ENCODE data around the gene EVA1A.

The EVA1A gene

GRCh38 chr2:75532488-75532887 is 28.3 kb downstream of the EVA1A start:
- Histone ChIP-seq H3K9ac (ENCODE audit: low read length) (no peak overlapping the region), H3K27me3 (ENCODE audit: low read length) (no peaks in the 10 kb centered on the region), H3K4me3 (ENCODE audit: insufficient read depth, low read length, poor library complexity, severe bottlenecking) (no peak overlapping the region), H2AFZ (ENCODE audit: low read depth, low read length, severe bottlenecking) (no peak overlapping the region), H3K27ac (ENCODE audit: low read depth, low read length) (no peak overlapping the region), H3K79me2 (ENCODE audit: insufficient read depth, low read length) (no peaks in the 10 kb centered on the region), H3K9me2 (replicated peaks; ENCODE audit: insufficient read depth, low read length) (no peaks in the 10 kb centered on the region), H3K36me3 (ENCODE audit: low read length) (no peaks in the 10 kb centered on the region), H3F3A (ENCODE audit: insufficient read depth) (no peaks in the 10 kb centered on the region), H3K9me3 (ENCODE audit: insufficient read depth, low read length) (no peaks in the 10 kb centered on the region), H3K4me2 (ENCODE audit: low read depth, low read length, poor library complexity, severe bottlenecking) (no peak overlapping the region), H4K20me1 (ENCODE audit: low read depth, low read length) (no peaks in the 10 kb centered on the region)
- TF ChIP-seq EZH2phosphoT487 (conservative IDR thresholded peaks at IDR 0.05; ENCODE audit: low read length) = no peak
- TF ChIP-seq, protein P1, sequence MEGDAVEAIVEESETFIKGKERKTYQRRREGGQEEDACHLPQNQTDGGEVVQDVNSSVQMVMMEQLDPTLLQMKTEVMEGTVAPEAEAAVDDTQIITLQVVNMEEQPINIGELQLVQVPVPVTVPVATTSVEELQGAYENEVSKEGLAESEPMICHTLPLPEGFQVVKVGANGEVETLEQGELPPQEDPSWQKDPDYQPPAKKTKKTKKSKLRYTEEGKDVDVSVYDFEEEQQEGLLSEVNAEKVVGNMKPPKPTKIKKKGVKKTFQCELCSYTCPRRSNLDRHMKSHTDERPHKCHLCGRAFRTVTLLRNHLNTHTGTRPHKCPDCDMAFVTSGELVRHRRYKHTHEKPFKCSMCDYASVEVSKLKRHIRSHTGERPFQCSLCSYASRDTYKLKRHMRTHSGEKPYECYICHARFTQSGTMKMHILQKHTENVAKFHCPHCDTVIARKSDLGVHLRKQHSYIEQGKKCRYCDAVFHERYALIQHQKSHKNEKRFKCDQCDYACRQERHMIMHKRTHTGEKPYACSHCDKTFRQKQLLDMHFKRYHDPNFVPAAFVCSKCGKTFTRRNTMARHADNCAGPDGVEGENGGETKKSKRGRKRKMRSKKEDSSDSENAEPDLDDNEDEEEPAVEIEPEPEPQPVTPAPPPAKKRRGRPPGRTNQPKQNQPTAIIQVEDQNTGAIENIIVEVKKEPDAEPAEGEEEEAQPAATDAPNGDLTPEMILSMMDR (IDR thresholded peaks at IDR 0.05; ENCODE audit: insufficient read depth, low read length, poor library complexity, severe bottlenecking) = no peak

DNA sequence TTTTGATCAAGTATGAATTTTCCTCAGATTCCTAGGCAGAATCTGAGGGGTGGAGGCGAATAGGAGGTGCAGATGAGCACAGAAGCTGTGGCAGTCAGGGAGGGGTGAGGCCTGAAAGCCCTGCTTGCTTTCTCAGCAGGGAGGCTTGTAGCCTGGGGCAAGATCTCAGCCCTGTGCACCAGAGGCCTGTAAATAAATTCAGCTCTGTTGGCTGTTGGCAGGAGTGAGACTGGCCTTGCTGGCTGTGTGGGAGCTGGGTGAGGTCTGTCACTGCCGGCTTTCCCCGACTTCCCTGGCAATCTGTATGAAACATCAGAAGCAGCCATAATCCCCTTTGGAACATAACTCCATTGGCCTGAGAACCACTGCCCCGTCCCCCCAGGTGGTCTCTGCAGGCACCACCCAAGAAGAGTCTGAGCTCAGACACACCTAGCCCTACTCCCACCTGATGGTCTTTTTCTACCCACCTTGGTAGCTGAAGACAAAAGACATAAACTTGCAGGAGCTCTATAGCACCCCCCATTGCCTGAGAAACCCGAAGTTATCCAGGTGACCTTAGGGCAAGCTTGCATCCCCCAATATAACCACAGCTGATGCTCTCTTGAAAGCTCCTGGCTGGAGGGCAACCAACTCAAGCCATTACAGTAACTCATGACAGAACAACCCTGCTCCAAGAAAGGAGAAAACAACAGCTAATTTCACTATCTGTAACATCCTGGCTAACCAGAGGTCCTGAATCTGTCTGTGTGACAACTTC is 32.3 kb downstream of the EVA1A start:
- no peak overlapping the region for H3K9ac ChIP-seq (ENCODE audit: low read length)
- no peaks in the 10 kb centered on the region for H3K36me3 ChIP-seq (ENCODE audit: low read length)
- no peak overlapping the region for H3K4me2 ChIP-seq (ENCODE audit: low read depth, low read length, poor library complexity, severe bottlenecking)
- TF ChIP-seq EZH2phosphoT487 (conservative IDR thresholded peaks at IDR 0.05; ENCODE audit: low read length) = no peak
- TF ChIP-seq, protein P1 (IDR thresholded peaks at IDR 0.05; ENCODE audit: insufficient read depth, low read length, poor library complexity, severe bottlenecking) = no peak
- H3K4me3 ChIP-seq (ENCODE audit: insufficient read depth, low read length, poor library complexity, severe bottlenecking) = no peak overlapping the region
- no peaks in the 10 kb centered on the region for H3K27me3 ChIP-seq (ENCODE audit: low read length)
- no peaks in the 10 kb centered on the region for H3K9me3 ChIP-seq (ENCODE audit: insufficient read depth, low read length)
- no peak overlapping the region for H3K27ac ChIP-seq (ENCODE audit: low read depth, low read length)
- H4K20me1 ChIP-seq (ENCODE audit: low read depth, low read length) = no peaks in the 10 kb centered on the region
- H3K9me2 ChIP-seq (replicated peaks; ENCODE audit: insufficient read depth, low read length) = no peaks in the 10 kb centered on the region
- H2AFZ ChIP-seq (ENCODE audit: low read depth, low read length, severe bottlenecking) = no peak overlapping the region
- H3F3A ChIP-seq (ENCODE audit: insufficient read depth) = no peaks in the 10 kb centered on the region
- H3K79me2 ChIP-seq (ENCODE audit: insufficient read depth, low read length) = no peaks in the 10 kb centered on the region

GRCh38 chr2:75527676-75528075 is 33.1 kb downstream of the EVA1A start:
- Histone ChIP-seq H2AFZ (ENCODE audit: low read depth, low read length, severe bottlenecking) (no peak overlapping the region), H3K36me3 (ENCODE audit: low read length) (no peaks in the 10 kb centered on the region), H3F3A (ENCODE audit: insufficient read depth) (no peaks in the 10 kb centered on the region), H3K79me2 (ENCODE audit: insufficient read depth, low read length) (no peaks in the 10 kb centered on the region), H3K27me3 (ENCODE audit: low read length) (no peaks in the 10 kb centered on the region), H3K4me2 (ENCODE audit: low read depth, low read length, poor library complexity, severe bottlenecking) (no peak overlapping the region), H4K20me1 (ENCODE audit: low read depth, low read length) (no peaks in the 10 kb centered on the region), H3K9me3 (ENCODE audit: insufficient read depth, low read length) (no peaks in the 10 kb centered on the region), H3K9ac (ENCODE audit: low read length) (no peak overlapping the region), H3K27ac (ENCODE audit: low read depth, low read length) (no peak overlapping the region), H3K4me3 (ENCODE audit: insufficient read depth, low read length, poor library complexity, severe bottlenecking) (no peak overlapping the region), H3K9me2 (replicated peaks; ENCODE audit: insufficient read depth, low read length) (no peaks in the 10 kb centered on the region)
- no peak for TF ChIP-seq EZH2phosphoT487 (conservative IDR thresholded peaks at IDR 0.05; ENCODE audit: low read length)
- TF ChIP-seq, protein P1 (IDR thresholded peaks at IDR 0.05; ENCODE audit: insufficient read depth, low read length, poor library complexity, severe bottlenecking) = no peak
